Measurements from ENCODE around the gene POU3F2.
A peak's percentile ranks its signal among the peaks of the same experiment; 100 is the strongest.

The POU3F2 gene

GRCh38 chr6:98834060-98835031 is at the start of gene POU3F2:
Gene POU3F2, plus strand, starts transcription at chr6:98834574. Its CDS starts 300 bp downstream, at chr6:98834874.
- Histone ChIP-seq H3K36me3 (ENCODE audit: control insufficient read depth, insufficient read depth, low read length) (no peaks in the 10 kb centered on the region), H3K9ac (no peak within 1 kb of the TSS), H3K27ac (no peak within 1 kb of the TSS), H3K4me2 (ENCODE audit: low read length) (peak within 1 kb of the TSS; percentile 84), H3K4me1 (peaks cover 2% of the 10 kb centered on the region), H3K27me3 (ENCODE audit: control insufficient read depth, insufficient read depth, low read length) (peaks cover 24% of the 10 kb centered on the region), H3K9me3 (ENCODE audit: control insufficient read depth, low read length) (no peaks in the 10 kb centered on the region), H3K79me2 (no peaks in the 10 kb centered on the region), H2AFZ (peak within 1 kb of the TSS; percentile 54), H3K4me3 (ENCODE audit: low read depth, low read length) (peak within 1 kb of the TSS; percentile 50)
- TF ChIP-seq, protein P1, sequence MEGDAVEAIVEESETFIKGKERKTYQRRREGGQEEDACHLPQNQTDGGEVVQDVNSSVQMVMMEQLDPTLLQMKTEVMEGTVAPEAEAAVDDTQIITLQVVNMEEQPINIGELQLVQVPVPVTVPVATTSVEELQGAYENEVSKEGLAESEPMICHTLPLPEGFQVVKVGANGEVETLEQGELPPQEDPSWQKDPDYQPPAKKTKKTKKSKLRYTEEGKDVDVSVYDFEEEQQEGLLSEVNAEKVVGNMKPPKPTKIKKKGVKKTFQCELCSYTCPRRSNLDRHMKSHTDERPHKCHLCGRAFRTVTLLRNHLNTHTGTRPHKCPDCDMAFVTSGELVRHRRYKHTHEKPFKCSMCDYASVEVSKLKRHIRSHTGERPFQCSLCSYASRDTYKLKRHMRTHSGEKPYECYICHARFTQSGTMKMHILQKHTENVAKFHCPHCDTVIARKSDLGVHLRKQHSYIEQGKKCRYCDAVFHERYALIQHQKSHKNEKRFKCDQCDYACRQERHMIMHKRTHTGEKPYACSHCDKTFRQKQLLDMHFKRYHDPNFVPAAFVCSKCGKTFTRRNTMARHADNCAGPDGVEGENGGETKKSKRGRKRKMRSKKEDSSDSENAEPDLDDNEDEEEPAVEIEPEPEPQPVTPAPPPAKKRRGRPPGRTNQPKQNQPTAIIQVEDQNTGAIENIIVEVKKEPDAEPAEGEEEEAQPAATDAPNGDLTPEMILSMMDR (IDR thresholded peaks at IDR 0.05) = no peak

GRCh38 chr6:98787435-98787834 is 46.9 kb upstream of the POU3F2 start:
- no peak overlapping the region for H3K27ac ChIP-seq
- H3K4me3 ChIP-seq (ENCODE audit: low read depth, low read length) = no peak overlapping the region
- no peaks in the 10 kb centered on the region for H3K27me3 ChIP-seq (ENCODE audit: control insufficient read depth, insufficient read depth, low read length)
- TF ChIP-seq, protein P1 (IDR thresholded peaks at IDR 0.05) = no peak
- H3K4me2 ChIP-seq (ENCODE audit: low read length) = no peak overlapping the region
- no peaks in the 10 kb centered on the region for H3K9me3 ChIP-seq (ENCODE audit: control insufficient read depth, low read length)
- H3K9ac ChIP-seq = no peak overlapping the region
- no peaks in the 10 kb centered on the region for H3K36me3 ChIP-seq (ENCODE audit: control insufficient read depth, insufficient read depth, low read length)
- H3K79me2 ChIP-seq = no peaks in the 10 kb centered on the region
- H2AFZ ChIP-seq = no peak overlapping the region
- H3K4me1 ChIP-seq = no peaks in the 10 kb centered on the region

DNA sequence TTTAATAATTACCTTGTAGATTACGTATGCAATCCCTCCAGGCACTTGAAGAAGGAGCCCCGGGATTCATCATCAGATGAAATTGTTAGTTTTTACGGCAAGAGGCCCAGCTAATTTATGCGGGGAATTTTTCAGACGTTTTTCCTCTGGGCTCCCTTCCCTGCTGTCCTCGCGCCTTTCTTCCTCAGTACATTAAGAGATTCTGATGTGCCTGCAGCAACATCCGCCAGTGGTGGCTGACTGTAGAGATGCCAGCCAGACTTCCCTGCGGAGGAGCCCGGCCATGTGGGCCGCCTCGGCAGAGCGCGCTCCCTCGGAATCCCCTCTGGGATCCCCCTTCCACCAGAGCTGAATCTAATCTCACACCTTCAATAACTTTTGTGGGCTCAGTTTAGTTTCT is 46.4 kb upstream of the POU3F2 start:
- H3K4me1 ChIP-seq = no peaks in the 10 kb centered on the region
- H3K79me2 ChIP-seq = no peaks in the 10 kb centered on the region
- H2AFZ ChIP-seq = no peak overlapping the region
- no peaks in the 10 kb centered on the region for H3K9me3 ChIP-seq (ENCODE audit: control insufficient read depth, low read length)
- H3K9ac ChIP-seq = no peak overlapping the region
- H3K4me3 ChIP-seq (ENCODE audit: low read depth, low read length) = no peak overlapping the region
- no peaks in the 10 kb centered on the region for H3K27me3 ChIP-seq (ENCODE audit: control insufficient read depth, insufficient read depth, low read length)
- TF ChIP-seq, protein P1 (IDR thresholded peaks at IDR 0.05) = no peak
- no peak overlapping the region for H3K27ac ChIP-seq
- no peaks in the 10 kb centered on the region for H3K36me3 ChIP-seq (ENCODE audit: control insufficient read depth, insufficient read depth, low read length)
- H3K4me2 ChIP-seq (ENCODE audit: low read length) = no peak overlapping the region

GRCh38 chr6:98794307-98794842 is 40.0 kb upstream of the POU3F2 start:
- Histone ChIP-seq H3K4me3 (ENCODE audit: low read depth, low read length) (no peak overlapping the region), H3K9ac (no peak overlapping the region), H3K36me3 (ENCODE audit: control insufficient read depth, insufficient read depth, low read length) (no peaks in the 10 kb centered on the region), H3K4me2 (ENCODE audit: low read length) (no peak overlapping the region), H3K9me3 (ENCODE audit: control insufficient read depth, low read length) (no peaks in the 10 kb centered on the region), H3K27me3 (ENCODE audit: control insufficient read depth, insufficient read depth, low read length) (no peaks in the 10 kb centered on the region), H3K79me2 (no peaks in the 10 kb centered on the region), H3K4me1 (no peaks in the 10 kb centered on the region), H2AFZ (no peak overlapping the region), H3K27ac (no peak overlapping the region)
- TF ChIP-seq, protein P1 (IDR thresholded peaks at IDR 0.05) = no peak

Measured in parathyroid adenoma (tissue), 2 donors.